Measurements from ENCODE around the gene IL21R.

The IL21R gene

DNA sequence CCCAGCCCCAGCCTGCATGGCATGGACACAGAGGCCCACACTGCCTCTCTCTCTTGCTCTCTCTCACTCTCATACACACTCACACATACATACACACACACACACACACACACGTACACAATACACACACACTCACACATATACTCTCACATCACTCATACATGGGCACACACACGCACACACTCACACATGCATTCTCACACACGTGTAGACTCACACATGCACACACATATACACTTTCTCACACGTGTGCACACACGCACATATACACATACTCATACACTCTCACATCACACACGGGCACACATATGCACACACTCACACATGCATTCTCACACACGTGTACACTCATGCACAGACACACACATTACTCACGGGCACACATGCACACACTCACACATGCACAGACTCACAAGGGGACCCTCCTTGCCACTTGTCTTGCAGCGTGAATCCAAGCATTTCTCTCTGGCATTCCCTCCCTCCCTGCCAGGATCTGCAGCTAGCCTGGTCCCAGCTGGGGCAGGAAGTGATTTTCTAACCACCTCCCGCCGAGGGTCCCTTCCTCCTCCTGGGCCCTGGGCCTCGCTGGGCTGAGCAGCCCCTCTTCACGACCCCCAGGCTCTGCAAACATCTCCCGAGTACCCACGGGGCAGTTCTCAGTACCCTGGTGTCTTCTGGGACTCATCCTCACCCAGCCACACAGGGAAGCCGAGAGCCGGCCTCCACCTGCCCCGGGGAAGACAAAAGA is 37.5 kb downstream of the IL21R start:
- no peaks in the 10 kb centered on the region for H3K36me3 ChIP-seq
- H3K27ac ChIP-seq = no peak overlapping the region
- TF ChIP-seq, protein P1, sequence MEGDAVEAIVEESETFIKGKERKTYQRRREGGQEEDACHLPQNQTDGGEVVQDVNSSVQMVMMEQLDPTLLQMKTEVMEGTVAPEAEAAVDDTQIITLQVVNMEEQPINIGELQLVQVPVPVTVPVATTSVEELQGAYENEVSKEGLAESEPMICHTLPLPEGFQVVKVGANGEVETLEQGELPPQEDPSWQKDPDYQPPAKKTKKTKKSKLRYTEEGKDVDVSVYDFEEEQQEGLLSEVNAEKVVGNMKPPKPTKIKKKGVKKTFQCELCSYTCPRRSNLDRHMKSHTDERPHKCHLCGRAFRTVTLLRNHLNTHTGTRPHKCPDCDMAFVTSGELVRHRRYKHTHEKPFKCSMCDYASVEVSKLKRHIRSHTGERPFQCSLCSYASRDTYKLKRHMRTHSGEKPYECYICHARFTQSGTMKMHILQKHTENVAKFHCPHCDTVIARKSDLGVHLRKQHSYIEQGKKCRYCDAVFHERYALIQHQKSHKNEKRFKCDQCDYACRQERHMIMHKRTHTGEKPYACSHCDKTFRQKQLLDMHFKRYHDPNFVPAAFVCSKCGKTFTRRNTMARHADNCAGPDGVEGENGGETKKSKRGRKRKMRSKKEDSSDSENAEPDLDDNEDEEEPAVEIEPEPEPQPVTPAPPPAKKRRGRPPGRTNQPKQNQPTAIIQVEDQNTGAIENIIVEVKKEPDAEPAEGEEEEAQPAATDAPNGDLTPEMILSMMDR (IDR thresholded peaks at IDR 0.05) = no peak
- no peak overlapping the region for H3K4me3 ChIP-seq (ENCODE audit: low read depth in 1 of 2, low read length in 1 of 2)
- no peaks in the 10 kb centered on the region for H3K27me3 ChIP-seq
- no peaks in the 10 kb centered on the region for H3K4me1 ChIP-seq (ENCODE audit: control insufficient read depth in 1 of 2, insufficient read depth in 1 of 2, low read depth in 1 of 2, low read length in 1 of 2)
- no peaks in the 10 kb centered on the region for H3K9me3 ChIP-seq

DNA sequence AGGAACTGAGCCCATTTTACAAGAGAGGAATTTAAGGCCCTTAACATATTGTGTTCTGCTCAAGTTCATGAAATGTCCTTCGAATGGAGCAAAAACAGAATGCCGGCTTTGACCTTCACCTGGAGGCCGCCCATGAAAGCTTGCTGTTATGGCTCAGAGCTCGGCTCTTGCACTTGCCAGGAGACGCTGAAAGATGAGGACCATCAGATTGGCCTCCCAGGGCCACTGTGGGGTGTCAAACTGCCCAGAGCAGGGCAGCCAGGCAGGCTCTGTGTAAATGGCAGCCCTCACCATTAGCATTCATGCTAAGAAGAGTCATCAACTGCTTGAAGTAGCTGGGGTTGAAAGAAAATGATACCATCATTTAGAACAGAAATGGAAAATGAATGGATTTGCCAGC is 39.3 kb downstream of the IL21R start:
- no peak overlapping the region for H3K27ac ChIP-seq
- no peaks in the 10 kb centered on the region for H3K36me3 ChIP-seq
- TF ChIP-seq, protein P1 (IDR thresholded peaks at IDR 0.05) = no peak
- H3K27me3 ChIP-seq = no peaks in the 10 kb centered on the region
- H3K9me3 ChIP-seq = no peaks in the 10 kb centered on the region
- no peaks in the 10 kb centered on the region for H3K4me1 ChIP-seq (ENCODE audit: control insufficient read depth in 1 of 2, insufficient read depth in 1 of 2, low read depth in 1 of 2, low read length in 1 of 2)
- no peak overlapping the region for H3K4me3 ChIP-seq (ENCODE audit: low read depth in 1 of 2, low read length in 1 of 2)

DNA sequence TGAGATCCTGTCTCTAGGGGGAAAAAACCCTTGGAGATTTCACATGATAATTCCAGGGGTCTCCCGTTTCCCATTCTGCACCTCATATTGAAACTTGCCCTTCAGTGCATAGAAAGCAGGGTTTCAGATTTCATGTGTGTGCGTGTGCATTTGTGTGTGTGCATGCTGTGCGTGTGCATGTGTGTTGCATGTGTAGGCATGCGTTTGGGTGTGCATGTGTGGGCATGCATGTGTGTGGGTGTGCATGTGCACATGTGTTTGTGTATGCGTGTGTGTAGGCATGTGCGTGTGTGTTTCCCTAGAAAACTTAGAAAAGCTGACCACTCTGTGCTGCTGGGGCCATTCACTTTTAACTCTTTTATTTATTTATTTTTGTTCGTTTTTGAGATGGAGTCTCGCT is 40.0 kb downstream of the IL21R start:
- Histone ChIP-seq H3K27me3 (peaks cover under 1% of the 10 kb centered on the region), H3K27ac (no peak overlapping the region), H3K9me3 (no peaks in the 10 kb centered on the region), H3K36me3 (no peaks in the 10 kb centered on the region), H3K4me1 (ENCODE audit: control insufficient read depth in 1 of 2, insufficient read depth in 1 of 2, low read depth in 1 of 2, low read length in 1 of 2) (no peaks in the 10 kb centered on the region), H3K4me3 (ENCODE audit: low read depth in 1 of 2, low read length in 1 of 2) (no peak overlapping the region)
- TF ChIP-seq, protein P1 (IDR thresholded peaks at IDR 0.05) = no peak

DNA sequence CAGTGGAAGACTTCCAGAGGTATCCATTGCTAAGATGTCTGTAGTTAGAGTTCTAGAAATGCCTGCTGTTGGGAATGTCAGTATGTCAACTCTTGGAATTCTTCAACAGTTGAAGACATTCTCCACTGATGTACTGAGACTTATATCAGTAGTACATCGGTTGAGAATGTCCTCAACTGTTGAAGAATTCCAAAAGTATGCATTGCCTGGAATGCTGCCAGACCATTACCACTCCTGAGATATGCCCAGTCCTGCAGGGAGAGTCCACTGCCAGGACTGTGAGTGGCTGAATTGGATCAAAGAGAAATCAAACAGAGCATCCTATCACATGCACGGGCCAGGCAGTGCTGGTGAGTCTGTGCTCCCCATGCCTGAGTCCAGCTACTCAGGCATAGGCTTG is 42.0 kb downstream of the IL21R start:
- no peaks in the 10 kb centered on the region for H3K4me1 ChIP-seq (ENCODE audit: control insufficient read depth in 1 of 2, insufficient read depth in 1 of 2, low read depth in 1 of 2, low read length in 1 of 2)
- H3K27me3 ChIP-seq = peaks cover 19% of the 10 kb centered on the region
- H3K9me3 ChIP-seq = no peaks in the 10 kb centered on the region
- H3K4me3 ChIP-seq (ENCODE audit: low read depth in 1 of 2, low read length in 1 of 2) = no peak overlapping the region
- H3K36me3 ChIP-seq = no peaks in the 10 kb centered on the region
- no peak overlapping the region for H3K27ac ChIP-seq
- TF ChIP-seq, protein P1 (IDR thresholded peaks at IDR 0.05) = no peak

DNA sequence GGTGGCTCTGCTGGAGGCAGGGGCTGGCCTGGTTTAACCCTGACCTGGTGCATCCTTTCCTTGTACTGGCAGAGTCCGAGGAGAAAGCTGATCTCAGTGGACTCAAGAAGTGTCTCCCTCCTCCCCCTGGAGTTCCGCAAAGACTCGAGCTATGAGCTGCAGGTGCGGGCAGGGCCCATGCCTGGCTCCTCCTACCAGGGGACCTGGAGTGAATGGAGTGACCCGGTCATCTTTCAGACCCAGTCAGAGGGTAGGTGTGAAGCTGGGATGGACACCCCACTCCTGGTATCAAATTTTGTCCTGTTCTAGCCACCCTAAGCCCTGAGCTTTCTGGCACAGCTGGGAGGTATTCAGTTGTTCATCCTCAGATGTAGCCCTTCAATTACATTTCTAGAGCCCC is 42.5 kb downstream of the IL21R start:
- no peak overlapping the region for H3K27ac ChIP-seq
- no peaks in the 10 kb centered on the region for H3K9me3 ChIP-seq
- H3K36me3 ChIP-seq = no peaks in the 10 kb centered on the region
- H3K4me3 ChIP-seq (ENCODE audit: low read depth in 1 of 2, low read length in 1 of 2) = no peak overlapping the region
- H3K27me3 ChIP-seq = peaks cover 24% of the 10 kb centered on the region
- no peaks in the 10 kb centered on the region for H3K4me1 ChIP-seq (ENCODE audit: control insufficient read depth in 1 of 2, insufficient read depth in 1 of 2, low read depth in 1 of 2, low read length in 1 of 2)
- TF ChIP-seq, protein P1 (IDR thresholded peaks at IDR 0.05) = no peak

Data from neutrophil (primary cell).